B cell (primary cell): ENCODE results near the gene GIGYF2. TPM values are rescaled to one million over a fixed set of nuclear protein-coding genes. Genes with fewer than 3 reads are reported as not detected.

Experiments
- ATAC-seq: fragments of 200-7000 bp; cut with Tn5 transposase; one replicate; pipeline ENCODE4 v1.10.0; 2021; ENCODE audit warnings: low read depth, mild to moderate bottlenecking, moderate number of reproducible peaks, moderate library complexity
- CTCF ChIA-PET: fragments of 350-600 bp; sonication (Branson Sonifier 250); formaldehyde crosslinking; loops from one replicate; lab custom pipeline; 2021; ENCODE audit warnings: antibody characterized with exemption, inconsistent platforms; lab: Charles Lee
- POLR2A ChIA-PET: fragments of 350-600 bp; sonication (Branson Sonifier 250); formaldehyde crosslinking; loops from one replicate; lab custom pipeline; 2021; ENCODE audit warnings: antibody characterized with exemption; lab: Charles Lee
- DNase-seq: peaks from one replicate; pipeline ENCODE4 v3.0.0; 2013
- H2AFZ ChIP-seq: 2 replicates; pipeline ENCODE4 v1.6.1; 2012; ENCODE audit warnings: mild to moderate bottlenecking, low read depth, low read length; ENCODE audit not compliant: insufficient read depth, poor library complexity, severe bottlenecking
- H3K27ac ChIP-seq, 2 donors: 1 replicate in 1 of 2; 2 replicates in 1 of 2; pipeline ENCODE4 v1.5.1; 2012 to 2013; ENCODE audit warnings: low read length in 2 of 2, mild to moderate bottlenecking in 2 of 2, moderate library complexity in 1 of 2
- H3K27me3 ChIP-seq, 4 experiments: fragments of 200-600 bp in 1 of 4; sonication (generic) in 1 of 4; replicated peaks in 1 of 4; 1 replicate in 2 of 4; 2 replicates in 2 of 4; pipeline versions ENCODE4 v1.6.1 to v1.7.0; 2013 to 2016; ENCODE audit warnings: low read length in 3 of 4, mild to moderate bottlenecking in 2 of 4, mixed read lengths in 1 of 4, moderate library complexity in 1 of 4; ENCODE audit not compliant: insufficient read depth in 4 of 4, control insufficient read depth in 3 of 4; ENCODE audit errors: control extremely low read depth in 1 of 4
- H3K36me3 ChIP-seq, 2 experiments: replicated peaks in 1 of 2; 1 replicate in 1 of 2; 2 replicates in 1 of 2; pipeline versions ENCODE4 v1.6.1 to v1.7.1; 2013; ENCODE audit warnings: low read length in 1 of 2; ENCODE audit not compliant: insufficient read depth in 2 of 2, control insufficient read depth in 1 of 2; ENCODE audit errors: control extremely low read depth in 1 of 2, extremely low read depth in 1 of 2
- H3K4me1 ChIP-seq, 2 donors: fragments of 200-600 bp in 1 of 2; sonication (generic) in 1 of 2; 1 replicate in 1 of 2; 2 replicates in 1 of 2; pipeline versions ENCODE4 v1.5.1 to v1.6.1; 2013 to 2017; ENCODE audit warnings: low read length in 2 of 2; ENCODE audit not compliant: control insufficient read depth in 2 of 2, insufficient read depth in 2 of 2
- H3K4me2 ChIP-seq: replicated peaks from 2 replicates; pipeline ENCODE3; 2012; ENCODE audit warnings: mild to moderate bottlenecking, low read depth, low read length; ENCODE audit not compliant: poor library complexity, severe bottlenecking
- H3K4me3 ChIP-seq, 5 experiments: fragments of 200-600 bp in 1 of 5; sonication (generic) in 1 of 5; 1 replicate in 3 of 5; 2 replicates in 2 of 5; pipeline versions ENCODE4 v1.5.1 to v1.7.0; 2011 to 2016; ENCODE audit warnings: low read length in 4 of 5, mild to moderate bottlenecking in 4 of 5, low read depth in 2 of 5, control low read depth in 1 of 5, moderate library complexity in 1 of 5; ENCODE audit not compliant: insufficient read depth in 1 of 5; ENCODE audit errors: control extremely low read depth in 1 of 5, extremely low read depth in 1 of 5
- H3K79me2 ChIP-seq: fragments of 200-600 bp; sonication (generic); one replicate; pipeline ENCODE4 v1.6.0; 2016; ENCODE audit warnings: low read length; ENCODE audit not compliant: control insufficient read depth, insufficient read depth
- H3K9ac ChIP-seq: fragments of 200-600 bp; sonication (generic); 2 replicates; pipeline ENCODE4 v1.6.1; 2017; ENCODE audit warnings: mild to moderate bottlenecking, low read length, moderate library complexity
- H3K9me3 ChIP-seq, 3 donors: one replicate each; pipeline versions ENCODE4 v1.6.1 to v1.7.1; 2013; ENCODE audit warnings: low read length in 2 of 3; ENCODE audit not compliant: control insufficient read depth in 2 of 3, insufficient read depth in 1 of 3; ENCODE audit errors: control extremely low read depth in 1 of 3
- H4K20me1 ChIP-seq: 2 replicates; pipeline ENCODE4 v1.6.0; 2012; ENCODE audit warnings: mild to moderate bottlenecking, low read length; ENCODE audit not compliant: insufficient read depth, control insufficient read depth, poor library complexity, severe bottlenecking
- H3K27ac Mint-ChIP-seq: one replicate; pipeline ENCODE4 v1.8.0; 2021; ENCODE audit warnings: mixed read lengths
- H3K27me3 Mint-ChIP-seq: one replicate; pipeline ENCODE4 v1.8.0; 2021; ENCODE audit warnings: mixed read lengths
- H3K4me1 Mint-ChIP-seq: one replicate; pipeline ENCODE4 v1.8.0; 2021; ENCODE audit warnings: mixed read lengths
- H3K4me3 Mint-ChIP-seq: one replicate; pipeline ENCODE4 v1.8.0; 2021; ENCODE audit warnings: mixed read lengths
- H3K9me3 Mint-ChIP-seq: one replicate; pipeline ENCODE4 v1.8.0; 2022; ENCODE audit warnings: mixed read lengths; ENCODE audit not compliant: insufficient read depth
- EZH2 ChIP-seq: IDR thresholded peaks from 2 replicates; pipeline ENCODE4 v1.6.1; 2012; ENCODE audit warnings: borderline replicate concordance, low read depth, mild to moderate bottlenecking, moderate library complexity, low read length; ENCODE audit not compliant: insufficient read depth, poor library complexity, severe bottlenecking
- WGBS: methylation state at CpG from one replicate; pipeline ENCODE4 v1.1.5; 2013; ENCODE audit warnings: missing lambda C conversion rate; ENCODE audit not compliant: insufficient coverage; 5-methylcytosine and 5-hydroxymethylcytosine counted together
- intact Hi-C: fragments of 100-400 bp; cut with micrococcal nuclease; formaldehyde crosslinking; loops from one replicate; pipeline ENCODE4 v1.10.0; 2022
- polyA plus RNA-seq: library from polyadenylated mRNA; depleted of rRNA; stranded (reverse); fragments of >200 nt; gene quantifications from 2 replicates; pipeline ENCODE4 v1.2.3, GENCODE V29; 2012
- total RNA-seq, 2 donors: library from RNA; stranded (reverse); fragments of 120-200 nt in 1 of 2; gene quantifications; 1 replicate in 1 of 2; 2 replicates in 1 of 2; pipeline versions ENCODE4 v1.2.3 to v1.2.4, GENCODE V29; 2013 to 2022
- TF ChIP-seq, protein P1 (sequence below): fragments of 200-600 bp; IDR thresholded peaks from one replicate; pipeline ENCODE4 v1.8.0; 2022; ENCODE audit warnings: antibody characterized with exemption, mild to moderate bottlenecking

GIGYF2 gene
- total and polyA plus RNA-seq, 2 donors (not counting 1 experiment from before 2014, with no cell fraction given) = 7.2 to 108 TPM

DNA sequence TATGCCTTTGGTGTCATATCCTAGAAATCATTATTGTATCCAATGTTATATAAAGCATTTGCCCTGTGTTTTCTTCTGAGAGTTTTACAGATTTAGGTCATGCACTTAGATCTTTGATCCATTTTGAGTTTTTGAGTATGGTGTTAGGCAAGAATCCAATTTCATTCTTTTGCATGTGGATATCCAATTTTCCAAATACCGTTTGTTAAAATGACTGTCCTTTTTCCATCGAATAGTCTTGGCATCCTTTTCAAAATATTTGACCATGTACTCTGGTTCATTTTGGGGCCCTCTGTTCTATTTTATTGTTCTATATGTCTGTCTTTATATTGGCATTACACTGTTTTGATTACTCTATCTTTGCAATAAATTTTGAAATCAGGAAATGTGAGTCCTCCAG lies 103.0 kb downstream of the GIGYF2 start:
- peaks cover 2 to 23% of the 10 kb centered on the region in 2 experiments for H3K36me3 ChIP-seq
- no CpG with 5 or more reads among the region's 2 CpGs for WGBS

GRCh38 chr2:232802091-232802490 lies 105.0 kb downstream of the GIGYF2 start:
- no peak overlapping the region for H3K4me3 Mint-ChIP-seq
- Histone ChIP-seq H3K4me1 (no peaks in the 10 kb centered on the region), H3K79me2 (peaks cover 8% of the 10 kb centered on the region), H2AFZ (no peak overlapping the region), H3K36me3 (peaks cover 2 to 29% of the 10 kb centered on the region in 2 experiments), H4K20me1 (no peaks in the 10 kb centered on the region), H3K4me2 (no peak overlapping the region), H3K9me3 (peaks cover 0 to 8% (median 2%) of the 10 kb centered on the region in 3 donors), H3K4me3 (no peak overlapping the region), H3K27ac (no peak overlapping the region), H3K9ac (no peak overlapping the region), H3K27me3 (no peaks in the 10 kb centered on the region)
- no peak overlapping the region for H3K27ac Mint-ChIP-seq
- no peaks in the 10 kb centered on the region for H3K27me3 Mint-ChIP-seq
- H3K9me3 Mint-ChIP-seq = no peaks in the 10 kb centered on the region
- ChIA-PET POLR2A (no interaction called here), CTCF (no interaction called here)
- no peaks in the 10 kb centered on the region for H3K4me1 Mint-ChIP-seq
- DNase-seq (no peak), ATAC-seq (no peak)
- TF ChIP-seq, protein P1, sequence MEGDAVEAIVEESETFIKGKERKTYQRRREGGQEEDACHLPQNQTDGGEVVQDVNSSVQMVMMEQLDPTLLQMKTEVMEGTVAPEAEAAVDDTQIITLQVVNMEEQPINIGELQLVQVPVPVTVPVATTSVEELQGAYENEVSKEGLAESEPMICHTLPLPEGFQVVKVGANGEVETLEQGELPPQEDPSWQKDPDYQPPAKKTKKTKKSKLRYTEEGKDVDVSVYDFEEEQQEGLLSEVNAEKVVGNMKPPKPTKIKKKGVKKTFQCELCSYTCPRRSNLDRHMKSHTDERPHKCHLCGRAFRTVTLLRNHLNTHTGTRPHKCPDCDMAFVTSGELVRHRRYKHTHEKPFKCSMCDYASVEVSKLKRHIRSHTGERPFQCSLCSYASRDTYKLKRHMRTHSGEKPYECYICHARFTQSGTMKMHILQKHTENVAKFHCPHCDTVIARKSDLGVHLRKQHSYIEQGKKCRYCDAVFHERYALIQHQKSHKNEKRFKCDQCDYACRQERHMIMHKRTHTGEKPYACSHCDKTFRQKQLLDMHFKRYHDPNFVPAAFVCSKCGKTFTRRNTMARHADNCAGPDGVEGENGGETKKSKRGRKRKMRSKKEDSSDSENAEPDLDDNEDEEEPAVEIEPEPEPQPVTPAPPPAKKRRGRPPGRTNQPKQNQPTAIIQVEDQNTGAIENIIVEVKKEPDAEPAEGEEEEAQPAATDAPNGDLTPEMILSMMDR = no peak
- no peak for TF ChIP-seq EZH2
- intact Hi-C loops = no loop called here
- WGBS = no CpG with 5 or more reads among the region's 3 CpGs

More for the DNA sequence above, 103.0 kb downstream of the GIGYF2 start:
- H3K9ac ChIP-seq = no peak overlapping the region
- H2AFZ ChIP-seq = no peak overlapping the region
- no peaks in the 10 kb centered on the region for H3K27me3 ChIP-seq
- ChIA-PET CTCF (no interaction called here), POLR2A (no interaction called here)
- intact Hi-C loops = no loop called here
- H3K9me3 ChIP-seq = peaks cover 0 to 8% (median 2%) of the 10 kb centered on the region in 3 donors
- Mint-ChIP-seq H3K9me3 (no peaks in the 10 kb centered on the region), H3K27ac (no peak overlapping the region), H3K4me1 (no peaks in the 10 kb centered on the region), H3K27me3 (no peaks in the 10 kb centered on the region), H3K4me3 (no peak overlapping the region)
- DNase-seq (no peak), ATAC-seq (no peak)
- peaks cover 5% of the 10 kb centered on the region for H3K79me2 ChIP-seq
- no peak overlapping the region for H3K4me2 ChIP-seq
- TF ChIP-seq, protein P1 = no peak
- no peak for TF ChIP-seq EZH2
- no peak overlapping the region for H3K4me3 ChIP-seq
- no peaks in the 10 kb centered on the region for H4K20me1 ChIP-seq
- no peak overlapping the region for H3K27ac ChIP-seq
- H3K4me1 ChIP-seq = no peaks in the 10 kb centered on the region
